HEK293 (cell line): ENCODE results near the gene SBK1.

Experiments used
- SETDB1 ChIP-seq: IDR thresholded peaks from one replicate; pipeline ENCODE4 v1.6.1; 2017; ENCODE audit warnings: mild to moderate bottlenecking, low read length, moderate library complexity, mixed read lengths; ENCODE audit not compliant: insufficient read length
- ZNF140 ChIP-seq: fragments of 450-650 bp; formaldehyde crosslinking; IDR thresholded peaks from 2 replicates; pipeline ENCODE4 v1.5.1; 2016; ENCODE audit warnings: missing biosample characterization, missing genetic modification characterization
- ZNF24 ChIP-seq: fragments of 450-650 bp; formaldehyde crosslinking; IDR thresholded peaks from 2 replicates; pipeline ENCODE4 v1.5.1; 2016; ENCODE audit warnings: missing biosample characterization, missing genetic modification characterization
- ZNF501 ChIP-seq: fragments of 450-650 bp; formaldehyde crosslinking; IDR thresholded peaks from 2 replicates; pipeline ENCODE4 v1.5.1; 2016; ENCODE audit warnings: missing biosample characterization, missing genetic modification characterization
- TF ChIP-seq, protein P1 (sequence below): fragments of 450-650 bp; formaldehyde crosslinking; IDR thresholded peaks from 2 replicates; pipeline ENCODE4 v1.5.1; 2016; ENCODE audit warnings: missing biosample characterization, missing genetic modification characterization

DNA sequence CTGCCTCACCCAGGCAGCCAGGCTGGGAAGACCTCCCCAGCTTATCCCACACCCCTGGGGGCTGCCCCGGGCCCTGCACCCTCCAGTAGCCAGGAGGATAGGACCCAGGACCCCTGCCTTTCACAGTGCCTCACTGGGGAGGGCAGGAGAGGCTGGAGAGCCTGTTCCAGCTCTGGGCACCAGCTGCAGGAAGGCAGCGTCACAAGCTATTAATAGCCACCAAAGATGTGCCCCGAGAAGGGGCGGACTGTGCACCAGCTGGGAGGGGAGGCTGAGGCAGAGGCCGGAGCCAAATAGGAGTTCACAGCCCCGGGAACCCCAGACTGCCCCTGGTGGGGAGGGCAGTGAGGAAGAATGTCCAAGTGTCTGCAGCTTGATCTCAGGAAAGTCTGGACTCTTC is 8.8 kb downstream of the SBK1 start:
- TF ChIP-seq, protein P1, sequence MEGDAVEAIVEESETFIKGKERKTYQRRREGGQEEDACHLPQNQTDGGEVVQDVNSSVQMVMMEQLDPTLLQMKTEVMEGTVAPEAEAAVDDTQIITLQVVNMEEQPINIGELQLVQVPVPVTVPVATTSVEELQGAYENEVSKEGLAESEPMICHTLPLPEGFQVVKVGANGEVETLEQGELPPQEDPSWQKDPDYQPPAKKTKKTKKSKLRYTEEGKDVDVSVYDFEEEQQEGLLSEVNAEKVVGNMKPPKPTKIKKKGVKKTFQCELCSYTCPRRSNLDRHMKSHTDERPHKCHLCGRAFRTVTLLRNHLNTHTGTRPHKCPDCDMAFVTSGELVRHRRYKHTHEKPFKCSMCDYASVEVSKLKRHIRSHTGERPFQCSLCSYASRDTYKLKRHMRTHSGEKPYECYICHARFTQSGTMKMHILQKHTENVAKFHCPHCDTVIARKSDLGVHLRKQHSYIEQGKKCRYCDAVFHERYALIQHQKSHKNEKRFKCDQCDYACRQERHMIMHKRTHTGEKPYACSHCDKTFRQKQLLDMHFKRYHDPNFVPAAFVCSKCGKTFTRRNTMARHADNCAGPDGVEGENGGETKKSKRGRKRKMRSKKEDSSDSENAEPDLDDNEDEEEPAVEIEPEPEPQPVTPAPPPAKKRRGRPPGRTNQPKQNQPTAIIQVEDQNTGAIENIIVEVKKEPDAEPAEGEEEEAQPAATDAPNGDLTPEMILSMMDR (tag by site-specific recombination), result no peak
- no peak for TF ChIP-seq SETDB1
- no peak for TF ChIP-seq ZNF24 (tag by site-specific recombination)
- no peak for TF ChIP-seq ZNF501 (tag by site-specific recombination)
- no peak for TF ChIP-seq ZNF140 (tag by site-specific recombination)
